Memory B cell (primary cell): ENCODE measurements around the gene DCAF6.

Experiments used
- ATAC-seq: fragments of 150-1000 bp; cut with Tn5 transposase; 2 replicates; pipeline ENCODE4 v1.10.0; 2021; ENCODE audit warnings: low read depth, mild to moderate bottlenecking, moderate library complexity
- DNase-seq, 2 donors: peaks; one replicate each; pipeline ENCODE4 v3.0.0; 2022; ENCODE audit warnings: low spot score in 2 of 2
- H3K27ac Mint-ChIP-seq: one replicate; pipeline ENCODE4 v1.8.0; 2022; ENCODE audit warnings: mild to moderate bottlenecking, moderate library complexity, mixed read lengths
- H3K27me3 Mint-ChIP-seq: one replicate; pipeline ENCODE4 v1.8.0; 2022; ENCODE audit warnings: mixed read lengths
- H3K36me3 Mint-ChIP-seq: one replicate; pipeline ENCODE4 v1.8.0; 2022; ENCODE audit warnings: mild to moderate bottlenecking, mixed read lengths
- H3K4me1 Mint-ChIP-seq: one replicate; pipeline ENCODE4 v1.8.0; 2022; ENCODE audit warnings: mixed read lengths
- H3K4me3 Mint-ChIP-seq: one replicate; pipeline ENCODE4 v1.8.0; 2022; ENCODE audit warnings: mild to moderate bottlenecking, moderate library complexity, mixed read lengths
- H3K9me3 Mint-ChIP-seq: one replicate; pipeline ENCODE4 v1.8.0; 2022; ENCODE audit warnings: mixed read lengths

Gene DCAF6

DNA sequence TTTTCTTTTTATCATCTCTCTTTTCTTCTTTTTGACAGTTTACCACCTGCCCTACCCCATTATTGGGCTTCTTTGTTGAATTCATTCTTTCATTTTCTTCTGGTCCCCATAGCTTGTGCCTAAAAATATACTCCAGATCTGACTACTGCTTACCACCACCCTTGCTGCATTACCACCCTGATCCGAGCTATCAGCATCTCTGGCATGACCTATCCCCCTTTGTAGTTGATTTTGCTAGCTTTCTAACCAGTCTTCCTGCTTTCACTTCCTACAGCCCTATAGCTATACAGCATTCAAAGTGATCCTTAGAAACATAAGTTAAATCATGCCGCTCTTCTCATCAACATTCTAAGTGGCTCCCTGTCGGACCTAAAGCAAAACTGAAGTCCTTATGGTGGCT lies 59.8 kb downstream of the DCAF6 start:
- H3K4me1 Mint-ChIP-seq: peaks cover 4% of the 10 kb centered on the region
- H3K27me3 Mint-ChIP-seq: no peaks in the 10 kb centered on the region
- DNase-seq (no peak), ATAC-seq (no peak)
- H3K9me3 Mint-ChIP-seq: no peaks in the 10 kb centered on the region
- peaks cover 23% of the 10 kb centered on the region for H3K36me3 Mint-ChIP-seq
- no peak overlapping the region for H3K27ac Mint-ChIP-seq
- H3K4me3 Mint-ChIP-seq: no peak overlapping the region

DNA sequence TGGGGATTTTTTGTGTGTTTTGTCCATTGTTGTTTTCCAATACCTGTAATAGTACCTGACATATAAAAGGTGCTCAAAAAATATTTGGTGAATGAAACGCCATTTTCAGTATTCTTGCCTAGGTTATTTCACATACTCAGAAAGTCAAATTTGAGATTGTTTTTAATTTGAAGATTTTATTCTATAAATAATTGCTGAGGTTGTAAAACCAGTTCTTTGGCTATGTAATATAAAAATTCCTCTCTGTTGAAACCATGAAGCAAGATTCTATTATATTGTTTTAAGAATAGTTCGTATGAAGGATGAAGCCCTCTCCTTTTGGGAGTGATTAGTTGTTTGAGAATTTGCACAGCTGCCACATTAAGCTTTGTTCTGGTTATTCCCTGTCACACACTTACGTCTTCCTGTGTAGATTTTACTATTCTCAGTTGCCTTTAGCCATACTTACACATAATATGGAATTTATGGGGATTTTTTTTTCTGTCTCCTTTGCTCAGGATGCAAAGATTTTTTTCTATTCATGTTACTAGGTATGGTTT lies 60.6 kb downstream of the DCAF6 start:
- Mint-ChIP-seq H3K4me3 (no peak overlapping the region), H3K36me3 (peaks cover 23% of the 10 kb centered on the region), H3K27me3 (no peaks in the 10 kb centered on the region), H3K4me1 (peaks cover 4% of the 10 kb centered on the region), H3K9me3 (no peaks in the 10 kb centered on the region), H3K27ac (no peak overlapping the region)
- DNase-seq (no peak), ATAC-seq (no peak)

DNA sequence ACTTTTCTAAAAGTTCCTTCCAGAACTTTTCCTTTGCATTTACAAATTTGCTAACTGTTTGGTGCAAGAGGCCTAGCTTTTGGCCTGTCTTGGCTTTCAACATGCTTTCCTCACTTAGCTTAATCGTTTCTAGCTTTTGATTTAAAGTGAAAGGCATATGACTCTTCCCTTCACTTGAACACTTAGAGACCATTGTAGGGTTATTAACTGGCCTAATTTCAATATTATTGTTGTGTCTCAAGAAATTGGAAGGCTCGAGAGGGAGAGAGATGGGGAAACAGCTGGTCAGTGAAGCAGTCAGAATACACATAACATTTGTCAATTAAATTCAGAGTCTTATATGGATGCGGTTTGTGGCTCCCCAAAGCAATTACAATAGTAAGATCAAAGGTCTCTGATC lies 63.4 kb downstream of the DCAF6 start:
- peak overlapping the region; percentile 40 for H3K27ac Mint-ChIP-seq
- no peak for ATAC-seq

DNA sequence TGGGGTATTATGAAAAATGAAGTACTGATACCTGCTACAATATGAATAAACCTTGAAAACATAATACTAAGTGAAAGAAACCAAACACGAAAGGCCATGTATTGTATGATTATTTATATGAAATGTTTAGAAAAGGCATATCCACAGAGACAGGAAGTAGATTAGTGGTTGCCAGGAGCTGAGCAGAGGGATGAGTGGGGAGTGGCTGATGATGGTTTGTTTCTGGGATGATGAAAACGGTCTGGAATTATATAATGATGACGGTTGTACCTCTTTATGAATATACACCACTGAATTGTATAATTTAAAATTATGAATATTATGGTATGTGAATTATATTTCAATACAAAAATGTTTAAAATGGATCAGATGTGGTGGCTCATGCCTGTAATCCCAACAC lies 64.2 kb downstream of the DCAF6 start:
- no peak for DNase-seq
- Mint-ChIP-seq H3K9me3 (no peaks in the 10 kb centered on the region), H3K27me3 (no peaks in the 10 kb centered on the region), H3K36me3 (peaks cover 30% of the 10 kb centered on the region), H3K4me3 (no peak overlapping the region), H3K27ac (peak overlapping the region; percentile 40), H3K4me1 (peaks cover 4% of the 10 kb centered on the region)
- ATAC-seq: no peak

More for the DNA sequence above, 63.4 kb downstream of the DCAF6 start:
- Mint-ChIP-seq H3K4me3 (no peak overlapping the region), H3K4me1 (peaks cover 4% of the 10 kb centered on the region), H3K36me3 (peaks cover 30% of the 10 kb centered on the region), H3K9me3 (no peaks in the 10 kb centered on the region), H3K27me3 (no peaks in the 10 kb centered on the region)
- no peak for DNase-seq

DNA sequence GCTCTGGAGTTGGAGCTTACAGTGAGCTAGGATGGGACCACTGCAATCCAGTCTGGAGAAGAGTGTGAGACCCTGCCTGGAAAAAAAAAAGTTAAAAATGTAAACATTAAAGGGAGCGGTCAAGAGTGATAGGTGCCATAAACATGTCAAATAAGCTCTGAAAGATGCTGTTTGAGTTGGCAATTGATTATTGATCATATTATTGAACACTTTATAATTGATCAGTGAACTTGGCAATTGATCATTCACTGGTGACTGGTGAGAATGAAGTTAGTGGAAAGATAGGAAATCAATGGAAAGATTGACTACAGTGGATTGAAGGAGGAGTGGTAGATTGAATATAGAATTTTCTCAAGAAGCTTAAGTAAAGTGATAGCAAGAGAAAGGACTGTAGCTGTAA lies 64.7 kb downstream of the DCAF6 start:
- Mint-ChIP-seq H3K27ac (no peak overlapping the region), H3K36me3 (peaks cover 28% of the 10 kb centered on the region), H3K27me3 (no peaks in the 10 kb centered on the region), H3K9me3 (no peaks in the 10 kb centered on the region), H3K4me3 (no peak overlapping the region), H3K4me1 (peaks cover 2% of the 10 kb centered on the region)
- ATAC-seq: no peak
- DNase-seq: no peak

DNA sequence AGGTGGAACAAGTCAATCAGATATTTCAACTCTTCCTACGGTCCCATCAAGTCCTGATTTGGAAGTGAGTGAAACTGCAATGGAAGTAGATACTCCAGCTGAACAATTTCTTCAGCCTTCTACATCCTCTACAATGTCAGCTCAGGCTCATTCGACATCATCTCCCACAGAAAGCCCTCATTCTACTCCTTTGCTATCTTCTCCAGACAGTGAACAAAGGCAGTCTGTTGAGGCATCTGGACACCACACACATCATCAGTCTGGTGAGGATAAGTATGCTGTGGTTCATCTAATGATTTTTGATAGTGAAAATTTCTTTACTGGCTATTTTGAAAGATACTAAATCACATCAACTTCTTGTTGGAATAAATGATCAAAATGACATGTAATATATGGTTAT lies 68.0 kb downstream of the DCAF6 start:
- H3K27ac Mint-ChIP-seq: peak overlapping the region; percentile 46
- no peak for DNase-seq
- peaks cover 5% of the 10 kb centered on the region for H3K9me3 Mint-ChIP-seq
- H3K27me3 Mint-ChIP-seq: no peaks in the 10 kb centered on the region
- H3K4me3 Mint-ChIP-seq: no peak overlapping the region
- ATAC-seq: no peak
- peaks cover 7% of the 10 kb centered on the region for H3K4me1 Mint-ChIP-seq
- peaks cover 43% of the 10 kb centered on the region for H3K36me3 Mint-ChIP-seq

DNA sequence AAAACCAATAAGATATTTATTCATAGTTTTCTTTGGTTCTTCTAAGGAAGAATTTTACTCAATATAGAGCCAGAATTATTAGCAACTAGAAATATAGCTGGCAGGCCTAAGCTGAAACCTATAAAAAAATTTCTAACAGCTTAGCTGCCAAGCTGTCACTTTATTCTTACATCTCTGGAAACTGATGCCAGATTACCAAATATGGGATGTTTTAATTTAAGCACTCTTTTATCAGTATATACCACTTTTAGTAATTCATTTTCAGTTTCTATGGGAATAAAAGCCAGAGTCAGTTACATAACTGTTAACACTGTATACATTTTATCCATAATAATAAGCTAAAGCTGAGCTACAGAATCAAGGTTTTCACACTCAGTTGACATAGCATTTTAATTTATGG lies 69.0 kb downstream of the DCAF6 start:
- Mint-ChIP-seq H3K4me1 (peaks cover 7% of the 10 kb centered on the region), H3K27ac (no peak overlapping the region), H3K9me3 (peaks cover 5% of the 10 kb centered on the region), H3K36me3 (peaks cover 42% of the 10 kb centered on the region), H3K4me3 (no peak overlapping the region), H3K27me3 (no peaks in the 10 kb centered on the region)
- no peak for DNase-seq
- no peak for ATAC-seq

DNA sequence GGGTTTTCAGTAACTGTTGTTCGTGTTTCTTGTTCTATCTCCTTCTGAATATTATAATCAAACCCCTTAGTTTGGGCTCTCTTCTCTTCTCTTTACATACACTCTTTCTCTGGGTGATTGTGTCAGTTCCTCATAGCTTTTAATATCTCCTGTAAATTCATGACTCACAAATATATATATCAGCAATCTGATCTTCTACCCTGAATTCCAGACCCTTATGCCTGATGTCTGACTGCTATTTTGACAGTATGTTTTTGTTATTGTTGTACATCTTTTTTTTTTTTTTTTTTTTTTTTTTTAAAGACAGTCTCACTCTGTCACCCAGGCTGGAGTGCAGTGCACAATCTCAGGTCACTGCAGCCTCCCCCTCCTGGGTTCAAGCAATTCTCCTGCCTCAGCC lies 71.2 kb downstream of the DCAF6 start:
- Mint-ChIP-seq H3K4me1 (peaks cover 7% of the 10 kb centered on the region), H3K27me3 (no peaks in the 10 kb centered on the region), H3K9me3 (peaks cover 5% of the 10 kb centered on the region), H3K27ac (no peak overlapping the region), H3K4me3 (no peak overlapping the region), H3K36me3 (peaks cover 34% of the 10 kb centered on the region)
- ATAC-seq (no peak), DNase-seq (no peak)

DNA sequence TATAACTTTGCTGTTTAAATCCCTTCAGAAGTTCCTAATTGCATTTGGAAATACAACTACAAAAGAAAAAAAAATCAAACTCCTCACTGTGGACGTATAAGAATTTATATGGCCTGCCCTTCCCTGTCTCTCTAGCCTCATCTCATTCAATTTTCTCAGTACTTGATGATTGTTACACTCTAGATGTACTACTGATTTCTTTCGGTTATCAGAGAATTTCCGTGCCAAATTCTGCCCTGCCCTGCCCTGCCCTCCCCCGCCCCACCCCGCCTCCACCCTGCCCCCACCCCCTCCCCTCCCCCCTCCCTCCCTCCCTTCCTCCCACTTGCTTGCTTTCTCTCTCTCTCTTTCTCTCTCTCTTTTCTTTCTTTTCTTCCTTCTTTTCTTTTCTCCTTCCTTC lies 72.1 kb downstream of the DCAF6 start:
- Mint-ChIP-seq H3K4me3 (no peak overlapping the region), H3K27me3 (no peaks in the 10 kb centered on the region), H3K9me3 (peaks cover 5% of the 10 kb centered on the region), H3K36me3 (peaks cover 35% of the 10 kb centered on the region), H3K27ac (no peak overlapping the region), H3K4me1 (peaks cover 7% of the 10 kb centered on the region)
- DNase-seq (no peak), ATAC-seq (no peak)

DNA sequence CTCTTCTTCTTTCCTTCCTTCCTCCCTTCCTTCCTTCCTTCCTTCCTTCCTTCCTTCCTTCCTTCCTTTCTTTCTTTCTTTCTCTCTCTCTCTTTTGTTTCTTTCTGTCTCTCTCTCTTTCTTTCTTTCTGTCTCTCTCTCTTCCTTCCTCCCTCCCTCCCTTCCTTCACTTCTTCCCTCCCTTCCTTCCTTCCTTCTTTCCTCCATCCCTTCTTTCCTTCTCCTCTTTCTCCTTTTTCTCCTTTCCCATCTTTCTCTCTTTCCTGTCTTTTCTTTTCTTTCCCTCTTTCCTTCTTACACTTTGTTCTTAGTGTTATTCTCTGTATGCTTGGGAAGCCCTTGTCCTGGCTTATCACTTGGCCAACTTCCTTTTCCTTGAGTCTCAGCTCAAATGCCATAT lies 72.8 kb downstream of the DCAF6 start:
- peaks cover 5% of the 10 kb centered on the region for H3K9me3 Mint-ChIP-seq
- ATAC-seq (no peak), DNase-seq (no peak)
- H3K4me1 Mint-ChIP-seq: peaks cover 7% of the 10 kb centered on the region
- H3K27ac Mint-ChIP-seq: no peak overlapping the region
- no peaks in the 10 kb centered on the region for H3K27me3 Mint-ChIP-seq
- peaks cover 40% of the 10 kb centered on the region for H3K36me3 Mint-ChIP-seq
- no peak overlapping the region for H3K4me3 Mint-ChIP-seq

DNA sequence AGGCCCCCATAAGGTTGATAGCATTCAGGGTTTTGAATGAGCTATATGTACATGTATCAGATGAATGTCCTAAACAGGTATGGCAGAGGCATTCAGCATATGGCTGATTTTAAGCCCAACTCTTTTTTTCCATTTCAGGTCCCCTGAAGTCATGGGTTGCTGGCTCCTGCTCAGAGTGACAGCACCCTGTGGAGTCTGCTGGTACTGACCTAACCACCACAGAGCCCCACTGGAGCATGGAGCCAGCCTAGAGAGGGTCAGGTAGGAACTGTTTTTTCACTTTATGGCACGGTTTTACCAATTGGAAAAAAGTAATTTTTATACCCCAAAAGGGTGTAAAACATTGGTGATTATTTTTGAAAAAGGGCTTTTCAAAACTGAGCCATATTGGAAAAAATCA lies 82.9 kb downstream of the DCAF6 start:
- Mint-ChIP-seq H3K27me3 (no peaks in the 10 kb centered on the region), H3K4me3 (no peak overlapping the region), H3K9me3 (no peaks in the 10 kb centered on the region), H3K36me3 (peaks cover 23% of the 10 kb centered on the region), H3K27ac (no peak overlapping the region), H3K4me1 (no peaks in the 10 kb centered on the region)
- ATAC-seq (no peak), DNase-seq (no peak)

DNA sequence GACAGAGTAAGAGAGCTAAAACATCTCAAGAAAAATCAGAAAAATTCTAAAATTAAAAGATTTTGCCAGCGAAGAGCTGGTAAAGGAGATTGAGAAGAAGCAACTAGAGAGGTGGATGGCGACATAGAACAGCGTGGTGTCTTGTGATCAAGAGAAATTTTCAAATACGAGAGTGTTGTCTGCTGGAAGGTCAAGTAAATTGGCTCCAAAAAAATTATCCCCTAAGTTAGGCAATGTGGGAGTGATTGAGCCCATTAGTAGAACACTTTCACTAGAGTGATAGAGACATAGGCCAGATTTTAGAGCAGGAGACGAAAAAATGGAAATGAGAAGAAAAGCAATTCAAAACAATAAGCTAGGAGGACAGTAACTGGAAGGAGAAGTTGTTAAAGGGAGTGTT lies 94.7 kb downstream of the DCAF6 start:
- Mint-ChIP-seq H3K27ac (no peak overlapping the region), H3K9me3 (no peaks in the 10 kb centered on the region), H3K4me1 (no peaks in the 10 kb centered on the region), H3K27me3 (no peaks in the 10 kb centered on the region), H3K4me3 (no peak overlapping the region), H3K36me3 (peaks cover 2% of the 10 kb centered on the region)
- DNase-seq (no peak), ATAC-seq (no peak)

DNA sequence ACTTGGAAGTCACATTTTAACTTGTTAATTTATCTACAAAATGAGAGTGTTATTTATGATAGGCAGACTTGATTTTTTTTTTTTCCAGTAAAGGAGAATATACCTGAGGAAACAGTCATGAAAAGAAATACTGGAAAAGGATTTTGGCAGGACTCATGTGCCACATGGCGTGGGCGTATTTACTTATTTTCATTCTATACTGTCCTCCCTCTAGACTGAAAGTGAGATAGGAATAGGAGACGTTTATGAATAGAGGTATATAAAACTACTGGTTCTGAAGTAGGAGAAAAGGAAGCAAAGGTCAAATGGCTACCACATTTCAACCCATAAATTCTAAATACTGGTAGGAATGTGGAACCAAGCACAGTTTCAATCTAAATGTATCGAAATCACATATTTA lies 95.1 kb downstream of the DCAF6 start:
- ATAC-seq (no peak), DNase-seq (no peak)
- Mint-ChIP-seq H3K4me3 (no peak overlapping the region), H3K9me3 (no peaks in the 10 kb centered on the region), H3K4me1 (no peaks in the 10 kb centered on the region), H3K27ac (no peak overlapping the region), H3K27me3 (no peaks in the 10 kb centered on the region), H3K36me3 (peaks cover 2% of the 10 kb centered on the region)

DNA sequence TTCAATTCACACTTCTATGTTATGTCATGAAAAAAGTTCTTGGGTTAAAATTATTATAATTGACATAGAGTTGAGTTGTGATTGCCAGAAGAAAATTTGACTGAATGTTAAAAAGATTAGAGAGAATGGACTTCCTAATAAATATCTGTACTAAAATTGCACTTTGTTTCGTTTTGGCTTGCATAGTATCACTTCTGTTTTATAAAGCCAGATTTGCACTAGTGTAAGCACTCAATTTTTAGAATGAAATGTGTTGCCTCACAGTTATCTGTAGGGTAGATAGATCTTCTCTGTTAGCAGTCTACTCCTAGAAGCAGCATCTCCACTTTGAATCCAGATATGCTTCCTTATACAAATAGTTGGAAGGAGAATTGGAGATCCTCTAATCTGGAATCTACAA lies 95.5 kb downstream of the DCAF6 start:
- DNase-seq: no peak
- no peaks in the 10 kb centered on the region for H3K27me3 Mint-ChIP-seq
- H3K27ac Mint-ChIP-seq: no peak overlapping the region
- no peak overlapping the region for H3K4me3 Mint-ChIP-seq
- H3K9me3 Mint-ChIP-seq: no peaks in the 10 kb centered on the region
- peaks cover 2% of the 10 kb centered on the region for H3K36me3 Mint-ChIP-seq
- H3K4me1 Mint-ChIP-seq: no peaks in the 10 kb centered on the region
- ATAC-seq: peak; percentile 39

DNA sequence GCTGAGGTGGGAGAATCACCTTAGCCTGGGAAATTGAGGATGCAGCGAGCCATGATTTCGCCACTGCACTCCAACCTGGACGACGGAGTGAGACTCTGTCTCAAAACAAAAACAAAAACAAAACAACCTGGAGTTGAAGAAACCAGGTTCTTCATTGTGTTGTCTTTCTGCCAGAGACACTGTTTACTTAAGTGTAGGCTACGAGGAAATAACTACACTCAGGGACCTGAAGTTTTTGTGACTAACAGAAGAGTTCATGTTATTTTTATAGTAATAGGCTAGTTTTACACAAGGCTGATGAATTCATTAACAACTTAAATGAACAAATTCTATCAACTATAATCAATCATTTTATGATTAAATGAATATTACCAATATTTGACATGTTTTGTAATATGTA lies 98.9 kb downstream of the DCAF6 start:
- H3K27ac Mint-ChIP-seq: no peak overlapping the region
- H3K36me3 Mint-ChIP-seq: peaks cover 12% of the 10 kb centered on the region
- no peaks in the 10 kb centered on the region for H3K9me3 Mint-ChIP-seq
- H3K4me1 Mint-ChIP-seq: peaks cover 4% of the 10 kb centered on the region
- H3K27me3 Mint-ChIP-seq: no peaks in the 10 kb centered on the region
- ATAC-seq (no peak), DNase-seq (no peak)
- H3K4me3 Mint-ChIP-seq: no peak overlapping the region
